SK-N-SH (cell line): ENCODE data around the gene ACOT7. TPM values are rescaled to one million over a fixed set of nuclear protein-coding genes. Genes with fewer than 3 reads are reported as not detected.

Experiments
- CTCF ChIA-PET: fragments of 300-600, 350-600 bp; formaldehyde crosslinking; extraction: SDS; loops from one replicate; lab custom pipeline; 2021; lab: Yijun Ruan, JAX
- POLR2A ChIA-PET: fragments of 350-600 bp; sonication (Branson Sonifier 250); formaldehyde crosslinking; extraction: SDS; loops from one replicate; lab custom pipeline; 2020; ENCODE audit warnings: antibody characterized with exemption, inconsistent platforms; lab: Yijun Ruan, JAX
- DNase-seq: peaks from one replicate; pipeline ENCODE4 v3.0.0; 2012
- H2AFZ ChIP-seq: fragments of 200-600 bp; sonication (generic); 2 replicates; pipeline ENCODE4 v1.8.1; 2016; ENCODE audit warnings: antibody characterized with exemption, mild to moderate bottlenecking, low read depth
- H3F3A ChIP-seq: fragments of 200-600 bp; sonication (generic); replicated peaks from 2 replicates; pipeline ENCODE3; 2016; ENCODE audit warnings: antibody characterized with exemption, mild to moderate bottlenecking; ENCODE audit not compliant: insufficient read depth
- H3K27ac ChIP-seq, 2 experiments: fragments of 200-500 bp in 1 of 2; fragments of 200-600 bp in 1 of 2; sonication (Bioruptor generic) in 1 of 2; sonication (generic), shearing (Covaris generic) in 1 of 2; 2 replicates each; pipeline versions ENCODE4 v1.5.1 to v1.6.1; 2014 to 2016; ENCODE audit warnings: low read depth in 2 of 2, inconsistent platforms in 1 of 2, low read length in 1 of 2, mild to moderate bottlenecking in 1 of 2, mixed read lengths in 1 of 2
- H3K27me3 ChIP-seq: fragments of 200-600 bp; sonication (generic), shearing (Covaris generic); 2 replicates; pipeline ENCODE4 v1.6.1; 2016; ENCODE audit warnings: mixed run types; ENCODE audit not compliant: insufficient read depth
- H3K36me3 ChIP-seq, 2 experiments: fragments of 200-500 bp in 1 of 2; fragments of 200-600 bp in 1 of 2; sonication (Bioruptor generic) in 1 of 2; sonication (generic) in 1 of 2; replicated peaks in 1 of 2; 2 replicates each; pipeline versions ENCODE3 to v1.5.1; 2014 to 2016; ENCODE audit warnings: low read length in 1 of 2, mild to moderate bottlenecking in 1 of 2; ENCODE audit not compliant: insufficient read depth in 2 of 2, control insufficient read depth in 1 of 2
- H3K4me1 ChIP-seq, 2 experiments: fragments of 200-500 bp in 1 of 2; fragments of 200-600 bp in 1 of 2; sonication (Bioruptor generic) in 1 of 2; sonication (generic), shearing (Covaris generic) in 1 of 2; 2 replicates each; pipeline versions ENCODE4 v1.5.1 to v1.6.1; 2014 to 2016; ENCODE audit warnings: low read depth in 1 of 2, low read length in 1 of 2, mixed run types in 1 of 2; ENCODE audit not compliant: insufficient read depth in 2 of 2, control insufficient read depth in 1 of 2
- H3K4me2 ChIP-seq: fragments of 200-600 bp; sonication (generic), shearing (Covaris generic); 2 replicates; pipeline ENCODE4 v1.6.1; 2017; ENCODE audit warnings: mixed run types
- H3K4me3 ChIP-seq, 2 experiments: fragments of 200-500 bp in 1 of 2; fragments of 200-600 bp in 1 of 2; sonication (Bioruptor generic) in 1 of 2; sonication (generic), shearing (Covaris generic) in 1 of 2; 2 replicates each; pipeline versions ENCODE4 v1.5.1 to v1.8.1; 2014 to 2016; ENCODE audit warnings: low read depth in 2 of 2, inconsistent platforms in 1 of 2, low read length in 1 of 2, mild to moderate bottlenecking in 1 of 2, mixed read lengths in 1 of 2, moderate library complexity in 1 of 2
- H3K79me2 ChIP-seq: fragments of 200-600 bp; sonication (generic); 2 replicates; pipeline ENCODE4 v1.8.1; 2017; ENCODE audit warnings: mild to moderate bottlenecking; ENCODE audit not compliant: insufficient read depth
- H3K9ac ChIP-seq: fragments of 200-600 bp; sonication (generic); 2 replicates; pipeline ENCODE4 v1.6.1; 2017; ENCODE audit warnings: mixed run types
- H3K9me2 ChIP-seq: fragments of 200-600 bp; sonication (generic); 2 replicates; pipeline ENCODE4 v1.6.1; 2017; ENCODE audit warnings: mixed run types
- H3K9me3 ChIP-seq: fragments of 200-600 bp; sonication (generic); 2 replicates; pipeline ENCODE4 v1.6.1; 2017; ENCODE audit warnings: mixed run types, mild to moderate bottlenecking, moderate library complexity
- H4K20me1 ChIP-seq: fragments of 200-600 bp; sonication (generic); 2 replicates; pipeline ENCODE4 v1.6.1; 2017; ENCODE audit warnings: mild to moderate bottlenecking, mixed run types; ENCODE audit not compliant: insufficient read depth
- CHD2 ChIP-seq: fragments of 150-350 bp; IDR thresholded peaks from 2 replicates; pipeline ENCODE4 v1.6.1; 2018; ENCODE audit warnings: low read length; ENCODE audit not compliant: partially characterized antibody
- ELF1 ChIP-seq: IDR thresholded peaks from 2 replicates; pipeline ENCODE4 v1.4.0; 2012
- EP300 ChIP-seq, 2 experiments: IDR thresholded peaks; 2 replicates each; pipeline versions ENCODE4 v1.4.0 to v1.6.1; 2012; ENCODE audit warnings: borderline replicate concordance in 1 of 2, low read depth in 1 of 2, low read length in 1 of 2
- EZH2phosphoT487 ChIP-seq: fragments of 200-600 bp; sonication (generic); IDR thresholded peaks from 2 replicates; pipeline ENCODE4 v1.6.1; 2017; ENCODE audit warnings: low read depth, mixed run types, mild to moderate bottlenecking, antibody characterized with exemption, moderate library complexity, borderline replicate concordance
- FOSL2 ChIP-seq: IDR thresholded peaks from 2 replicates; pipeline ENCODE4 v1.4.0; 2012; ENCODE audit warnings: low read depth, mild to moderate bottlenecking, moderate library complexity, borderline replicate concordance
- JUND ChIP-seq: IDR thresholded peaks from 2 replicates; pipeline ENCODE4 v1.4.0; 2012
- MEF2A ChIP-seq: IDR thresholded peaks from 2 replicates; pipeline ENCODE4 v1.4.0; 2012; ENCODE audit warnings: low read depth, borderline replicate concordance
- NFIC ChIP-seq: IDR thresholded peaks from 2 replicates; pipeline ENCODE4 v1.4.0; 2012; ENCODE audit warnings: borderline replicate concordance
- POLR2AphosphoS5 ChIP-seq: IDR thresholded peaks from 2 replicates; pipeline ENCODE4 v1.6.1; 2012; ENCODE audit warnings: low read depth, low read length
- RAD21 ChIP-seq: IDR thresholded peaks from 2 replicates; pipeline ENCODE4 v1.6.1; 2012; ENCODE audit warnings: mild to moderate bottlenecking, low read length
- RCOR1 ChIP-seq: fragments of 150-350 bp; IDR thresholded peaks from 2 replicates; pipeline ENCODE4 v1.6.1; 2017; ENCODE audit warnings: antibody characterized with exemption, low read length
- RFX5 ChIP-seq: IDR thresholded peaks from 2 replicates; pipeline ENCODE4 v1.6.1; 2012; ENCODE audit warnings: mild to moderate bottlenecking, improper control_type of control experiment, low read length
- RXRA ChIP-seq: IDR thresholded peaks from 2 replicates; pipeline ENCODE4 v1.4.0; 2012; ENCODE audit warnings: low read depth, mild to moderate bottlenecking, borderline replicate concordance
- TAF1 ChIP-seq: IDR thresholded peaks from 2 replicates; pipeline ENCODE4 v1.6.1; 2012; ENCODE audit warnings: low read depth, mild to moderate bottlenecking, low read length, moderate library complexity, borderline replicate concordance
- YY1 ChIP-seq: IDR thresholded peaks from 2 replicates; pipeline ENCODE4 v1.4.0; 2012; ENCODE audit warnings: low read depth, mild to moderate bottlenecking
- WGBS: methylation state at CpG from one replicate; pipeline ENCODE4 v1.1.6; 2017; ENCODE audit warnings: low lambda C conversion rate; 5-methylcytosine and 5-hydroxymethylcytosine counted together
- polyA plus RNA-seq, 3 experiments: library from polyadenylated mRNA; depleted of rRNA; stranded (reverse); fragments of >200 nt; gene quantifications; 2 replicates each; pipeline ENCODE4 v1.2.3, GENCODE V29; 2012
- TF ChIP-seq, protein P1 (sequence below): IDR thresholded peaks from 2 replicates; pipeline ENCODE4; 2012
- TF ChIP-seq, protein P2 (sequence below): fragments of 150-350 bp; IDR thresholded peaks from 2 replicates; pipeline ENCODE4 v1.6.1; 2017; ENCODE audit warnings: antibody characterized with exemption, low read length, low read depth, borderline replicate concordance
- TF ChIP-seq, protein P3 (sequence below): fragments of 150-350 bp; IDR thresholded peaks from 2 replicates; pipeline ENCODE4 v1.6.1; 2016; ENCODE audit warnings: mild to moderate bottlenecking, low read depth, low read length

The ACOT7 gene
- polyA plus RNA-seq, 1 of the 3 experiments (the other 2 are of a cell fraction): 289 TPM

DNA sequence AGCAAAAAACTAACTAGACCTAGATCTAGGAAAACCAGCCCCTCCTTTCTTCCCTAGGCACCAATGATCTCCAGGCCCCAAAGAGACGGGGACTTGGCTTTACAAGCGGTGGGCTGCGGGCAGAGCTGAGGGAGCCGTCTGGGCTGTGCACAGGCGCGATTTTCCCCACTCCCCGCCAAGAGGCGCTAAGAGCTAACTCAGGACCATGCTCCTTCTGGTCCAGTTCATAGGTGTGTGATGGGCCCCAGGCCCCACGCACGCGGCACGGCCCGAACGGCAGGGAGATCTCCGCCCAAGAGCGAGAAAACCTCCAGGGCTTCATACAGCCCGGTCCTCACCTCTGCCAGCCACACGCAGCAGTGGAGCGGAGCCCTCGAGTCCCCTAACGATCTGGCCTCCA, 125.2 kb downstream of the ACOT7 start:
- Histone ChIP-seq H3K36me3 (no peaks in the 10 kb centered on the region), H3K79me2 (no peaks in the 10 kb centered on the region), H3K27ac (no peak overlapping the region; a peak in 1 of 4 replicates), H3K9me3 (no peaks in the 10 kb centered on the region), H3K9ac (no peak overlapping the region), H3K9me2 (no peaks in the 10 kb centered on the region), H3K27me3 (no peaks in the 10 kb centered on the region), H3F3A (no peaks in the 10 kb centered on the region), H3K4me3 (no peak overlapping the region), H4K20me1 (peaks cover 10% of the 10 kb centered on the region; the same call in 1 of the 2 replicates), H3K4me2 (no peak overlapping the region), H3K4me1 (peaks cover 7 to 49% of the 10 kb centered on the region in 2 experiments; a peak in 2 of 4 replicates), H2AFZ (no peak overlapping the region)
- TF ChIP-seq RCOR1: no peak
- no peak for TF ChIP-seq CHD2
- TF ChIP-seq EP300 (IDR thresholded peaks at IDR 0.05; ENCODE audit: borderline replicate concordance in 1 of 2, low read depth in 1 of 2, low read length in 1 of 2): no peak
- TF ChIP-seq FOSL2: no peak
- TF ChIP-seq RXRA: no peak
- TF ChIP-seq EZH2phosphoT487: no peak
- TF ChIP-seq, protein P1, sequence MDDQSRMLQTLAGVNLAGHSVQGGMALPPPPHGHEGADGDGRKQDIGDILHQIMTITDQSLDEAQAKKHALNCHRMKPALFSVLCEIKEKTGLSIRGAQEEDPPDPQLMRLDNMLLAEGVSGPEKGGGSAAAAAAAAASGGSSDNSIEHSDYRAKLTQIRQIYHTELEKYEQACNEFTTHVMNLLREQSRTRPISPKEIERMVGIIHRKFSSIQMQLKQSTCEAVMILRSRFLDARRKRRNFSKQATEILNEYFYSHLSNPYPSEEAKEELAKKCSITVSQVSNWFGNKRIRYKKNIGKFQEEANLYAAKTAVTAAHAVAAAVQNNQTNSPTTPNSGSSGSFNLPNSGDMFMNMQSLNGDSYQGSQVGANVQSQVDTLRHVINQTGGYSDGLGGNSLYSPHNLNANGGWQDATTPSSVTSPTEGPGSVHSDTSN: no peak
- TF ChIP-seq RFX5: no peak
- no peak for DNase-seq
- 98% methylated on average over 8 of the region's 21 CpGs for WGBS
- POLR2A ChIA-PET: interaction anchor here (0.6 kb wide), 1 partner anchor 9 kb away, joined by 3 read pairs; no protein-coding TSS in a partner anchor
- CTCF ChIA-PET: interaction anchor here (0.9 to 3.3 kb wide), 4 partner anchors 22 to 169 kb away, joined by 3 to 22 read pairs (median 6); no protein-coding TSS in a partner anchor

DNA sequence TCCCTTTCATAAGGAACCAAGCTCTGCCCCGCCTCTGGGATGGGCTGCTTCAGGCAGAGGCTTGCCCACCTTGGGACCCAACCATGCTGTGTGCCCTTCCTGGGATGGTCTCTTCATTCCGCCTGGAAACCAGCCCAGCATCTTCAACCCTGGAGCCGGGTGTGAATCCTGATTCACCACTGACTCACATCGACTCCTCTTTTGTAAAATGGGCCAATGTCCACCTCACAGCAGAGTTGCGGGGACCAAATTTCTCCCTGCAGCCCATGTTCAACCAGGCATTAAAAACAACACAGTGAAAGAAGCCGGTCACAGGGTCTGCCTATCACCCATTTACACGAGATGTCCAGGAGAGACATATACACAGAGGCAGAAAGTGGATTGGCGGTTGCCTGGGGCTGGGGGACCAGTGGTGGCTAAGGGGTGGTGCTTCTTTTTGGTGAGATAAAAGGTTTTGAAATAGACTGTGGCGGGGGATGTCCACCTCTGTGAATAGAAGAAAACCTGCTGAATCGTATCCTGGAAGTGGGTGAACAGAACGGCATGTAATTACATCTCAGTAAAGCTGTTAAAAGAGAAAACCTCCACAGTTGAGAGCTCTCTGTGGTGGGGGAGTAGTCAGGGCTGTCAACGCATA, 125.8 kb downstream of the ACOT7 start:
- POLR2A ChIA-PET: no interaction called here
- CTCF ChIA-PET: interaction anchor here (1.0 to 3.3 kb wide), 3 partner anchors 21 to 42 kb away, joined by 3 to 22 read pairs (median 8); no protein-coding TSS in a partner anchor
- no peaks in the 10 kb centered on the region for H3K27me3 ChIP-seq
- no peak overlapping the region for H2AFZ ChIP-seq
- no peak overlapping the region for H3K9ac ChIP-seq
- no peak for DNase-seq
- H3K4me2 ChIP-seq: no peak overlapping the region
- no peaks in the 10 kb centered on the region for H3F3A ChIP-seq
- peaks cover under 1 to 49% of the 10 kb centered on the region in 2 experiments; a peak in 2 of 4 replicates for H3K4me1 ChIP-seq
- H3K9me3 ChIP-seq: no peaks in the 10 kb centered on the region
- no peaks in the 10 kb centered on the region for H3K36me3 ChIP-seq
- WGBS: 86% methylated on average over 10 of the region's 12 CpGs
- H3K27ac ChIP-seq: no peak overlapping the region
- H3K79me2 ChIP-seq: no peaks in the 10 kb centered on the region
- no peaks in the 10 kb centered on the region for H3K9me2 ChIP-seq
- peaks cover 5% of the 10 kb centered on the region; the same call in 1 of the 2 replicates for H4K20me1 ChIP-seq
- TF ChIP-seq, protein P2, sequence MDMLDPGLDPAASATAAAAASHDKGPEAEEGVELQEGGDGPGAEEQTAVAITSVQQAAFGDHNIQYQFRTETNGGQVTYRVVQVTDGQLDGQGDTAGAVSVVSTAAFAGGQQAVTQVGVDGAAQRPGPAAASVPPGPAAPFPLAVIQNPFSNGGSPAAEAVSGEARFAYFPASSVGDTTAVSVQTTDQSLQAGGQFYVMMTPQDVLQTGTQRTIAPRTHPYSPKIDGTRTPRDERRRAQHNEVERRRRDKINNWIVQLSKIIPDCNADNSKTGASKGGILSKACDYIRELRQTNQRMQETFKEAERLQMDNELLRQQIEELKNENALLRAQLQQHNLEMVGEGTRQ: no peak
- TF ChIP-seq FOSL2: no peak
- TF ChIP-seq NFIC: no peak
- no peak for TF ChIP-seq JUND
- TF ChIP-seq RAD21: no peak
- no peak for TF ChIP-seq YY1
- no peak for TF ChIP-seq MEF2A
- no peak for TF ChIP-seq TAF1
- TF ChIP-seq ELF1: no peak
- no peak for TF ChIP-seq POLR2AphosphoS5
- TF ChIP-seq, protein P3, sequence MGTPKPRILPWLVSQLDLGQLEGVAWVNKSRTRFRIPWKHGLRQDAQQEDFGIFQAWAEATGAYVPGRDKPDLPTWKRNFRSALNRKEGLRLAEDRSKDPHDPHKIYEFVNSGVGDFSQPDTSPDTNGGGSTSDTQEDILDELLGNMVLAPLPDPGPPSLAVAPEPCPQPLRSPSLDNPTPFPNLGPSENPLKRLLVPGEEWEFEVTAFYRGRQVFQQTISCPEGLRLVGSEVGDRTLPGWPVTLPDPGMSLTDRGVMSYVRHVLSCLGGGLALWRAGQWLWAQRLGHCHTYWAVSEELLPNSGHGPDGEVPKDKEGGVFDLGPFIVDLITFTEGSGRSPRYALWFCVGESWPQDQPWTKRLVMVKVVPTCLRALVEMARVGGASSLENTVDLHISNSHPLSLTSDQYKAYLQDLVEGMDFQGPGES: no peak
- TF ChIP-seq RXRA: no peak
- H3K4me3 ChIP-seq: no peak overlapping the region
